ENCODE results near the gene ADCY10.
"Not testable (repeated sequence)": the region's sequence is repeated elsewhere in the genome, so short reads cannot be mapped to it uniquely, and the experiment has no call there.

The ADCY10 gene

GRCh38 chr1:167837326-167837725 lies 76.6 kb downstream of the ADCY10 start:
- no peaks in the 10 kb centered on the region for H3K36me3 ChIP-seq (replicated peaks; ENCODE audit: low read depth, low read length)
- no peaks in the 10 kb centered on the region for H3K9me3 ChIP-seq (ENCODE audit: insufficient read depth, low read length)
- peaks cover 4% of the 10 kb centered on the region; the same call in 1 of the 2 replicates for H3K27me3 ChIP-seq (ENCODE audit: low read depth, low read length)
- peaks cover 15% of the 10 kb centered on the region for H3K4me1 ChIP-seq (ENCODE audit: low read length)
- H4K20me1 ChIP-seq (ENCODE audit: insufficient read depth, low read length) = no peaks in the 10 kb centered on the region
- H3K4me3 ChIP-seq (ENCODE audit: low read length) = no peak overlapping the region
- H3K27ac ChIP-seq (ENCODE audit: low read length) = no peak overlapping the region
- no peak for TF ChIP-seq EZH2phosphoT487 (IDR thresholded peaks at IDR 0.05; ENCODE audit: low read depth)
- TF ChIP-seq CTCF (IDR thresholded peaks at IDR 0.05; ENCODE audit: low read depth, low read length) = no peak
- no peak overlapping the region for H2AFZ ChIP-seq (ENCODE audit: low read depth, low read length)
- no peak overlapping the region for H3K4me2 ChIP-seq (ENCODE audit: low read length)
- H3K79me2 ChIP-seq (ENCODE audit: low read length) = no peaks in the 10 kb centered on the region
- no peak overlapping the region for H3K9ac ChIP-seq (ENCODE audit: low read length)

DNA sequence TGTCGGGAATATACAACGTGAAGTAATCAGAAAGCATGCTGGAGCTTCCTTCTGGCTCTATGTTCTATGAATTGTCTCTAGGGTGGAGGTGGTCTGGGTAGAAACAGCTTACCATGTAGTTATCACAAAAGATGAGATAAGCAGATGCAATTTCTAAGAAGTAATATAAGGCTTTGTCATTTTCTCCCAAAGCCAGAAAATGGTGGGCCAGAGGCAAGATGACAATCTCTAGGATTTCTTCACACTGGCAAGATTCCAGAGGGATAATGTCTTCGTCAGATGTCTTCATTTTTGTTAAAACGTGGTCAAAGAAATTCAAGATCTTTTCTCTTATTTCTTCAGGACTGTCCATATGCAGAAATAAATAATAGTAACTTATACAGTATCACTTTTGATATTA lies 77.7 kb downstream of the ADCY10 start:
- H3K4me3 ChIP-seq (ENCODE audit: low read length) = no peak overlapping the region
- H3K9ac ChIP-seq (ENCODE audit: low read length) = no peak overlapping the region
- H3K79me2 ChIP-seq (ENCODE audit: low read length) = no peaks in the 10 kb centered on the region
- no peaks in the 10 kb centered on the region for H3K9me3 ChIP-seq (ENCODE audit: insufficient read depth, low read length)
- H3K4me2 ChIP-seq (ENCODE audit: low read length) = no peak overlapping the region
- H3K4me1 ChIP-seq (ENCODE audit: low read length) = peaks cover 15% of the 10 kb centered on the region
- peaks cover 8% of the 10 kb centered on the region; the same call in 1 of the 2 replicates for H3K27me3 ChIP-seq (ENCODE audit: low read depth, low read length)
- no peaks in the 10 kb centered on the region for H4K20me1 ChIP-seq (ENCODE audit: insufficient read depth, low read length)
- no peak overlapping the region for H2AFZ ChIP-seq (ENCODE audit: low read depth, low read length)
- no peaks in the 10 kb centered on the region for H3K36me3 ChIP-seq (replicated peaks; ENCODE audit: low read depth, low read length)
- H3K27ac ChIP-seq (ENCODE audit: low read length) = no peak overlapping the region
- TF ChIP-seq CTCF (IDR thresholded peaks at IDR 0.05; ENCODE audit: low read depth, low read length) = no peak
- TF ChIP-seq EZH2phosphoT487 (IDR thresholded peaks at IDR 0.05; ENCODE audit: low read depth) = no peak

GRCh38 chr1:167833904-167834303 lies 80.0 kb downstream of the ADCY10 start:
- no peak overlapping the region for H3K9ac ChIP-seq (ENCODE audit: low read length)
- H3K9me3 ChIP-seq (ENCODE audit: insufficient read depth, low read length) = no peaks in the 10 kb centered on the region
- no peak overlapping the region for H3K27ac ChIP-seq (ENCODE audit: low read length)
- H3K4me2 ChIP-seq (ENCODE audit: low read length) = no peak overlapping the region
- H2AFZ ChIP-seq (ENCODE audit: low read depth, low read length) = no peak overlapping the region
- H3K36me3 ChIP-seq (replicated peaks; ENCODE audit: low read depth, low read length) = no peaks in the 10 kb centered on the region
- H3K27me3 ChIP-seq (ENCODE audit: low read depth, low read length) = peaks cover 6% of the 10 kb centered on the region; the same call in 1 of the 2 replicates
- peaks cover 14% of the 10 kb centered on the region for H3K4me1 ChIP-seq (ENCODE audit: low read length)
- no peak overlapping the region for H3K4me3 ChIP-seq (ENCODE audit: low read length)
- no peaks in the 10 kb centered on the region for H3K79me2 ChIP-seq (ENCODE audit: low read length)
- no peaks in the 10 kb centered on the region for H4K20me1 ChIP-seq (ENCODE audit: insufficient read depth, low read length)
- no peak for TF ChIP-seq EZH2phosphoT487 (IDR thresholded peaks at IDR 0.05; ENCODE audit: low read depth)
- no peak for TF ChIP-seq CTCF (IDR thresholded peaks at IDR 0.05; ENCODE audit: low read depth, low read length)

GRCh38 chr1:167832693-167833092 lies 81.2 kb downstream of the ADCY10 start:
- H3K9ac ChIP-seq (ENCODE audit: low read length) = no peak overlapping the region
- H3K4me1 ChIP-seq (ENCODE audit: low read length) = peaks cover 7% of the 10 kb centered on the region
- H2AFZ ChIP-seq (ENCODE audit: low read depth, low read length) = no peak overlapping the region
- H3K4me2 ChIP-seq (ENCODE audit: low read length) = no peak overlapping the region
- peaks cover 3% of the 10 kb centered on the region; the same call in 1 of the 2 replicates for H3K27me3 ChIP-seq (ENCODE audit: low read depth, low read length)
- H3K9me3 ChIP-seq (ENCODE audit: insufficient read depth, low read length) = no peaks in the 10 kb centered on the region
- H3K27ac ChIP-seq (ENCODE audit: low read length) = no peak overlapping the region
- TF ChIP-seq CTCF (IDR thresholded peaks at IDR 0.05; ENCODE audit: low read depth, low read length) (no peak; the same call in 1 of the 2 replicates), EZH2phosphoT487 (IDR thresholded peaks at IDR 0.05; ENCODE audit: low read depth) (no peak)
- H3K79me2 ChIP-seq (ENCODE audit: low read length) = no peaks in the 10 kb centered on the region
- no peak overlapping the region for H3K4me3 ChIP-seq (ENCODE audit: low read length)
- H4K20me1 ChIP-seq (ENCODE audit: insufficient read depth, low read length) = no peaks in the 10 kb centered on the region
- no peaks in the 10 kb centered on the region for H3K36me3 ChIP-seq (replicated peaks; ENCODE audit: low read depth, low read length)

- H3K79me2 ChIP-seq (ENCODE audit: low read length); H3K27ac ChIP-seq (ENCODE audit: low read length); H3K4me2 ChIP-seq (ENCODE audit: low read length); H3K9me3 ChIP-seq (ENCODE audit: insufficient read depth, low read length); H3K9ac ChIP-seq (ENCODE audit: low read length); H3K27me3 ChIP-seq (ENCODE audit: low read depth, low read length); H4K20me1 ChIP-seq (ENCODE audit: insufficient read depth, low read length); H3K4me3 ChIP-seq (ENCODE audit: low read length); H3K4me1 ChIP-seq (ENCODE audit: low read length); H3K36me3 ChIP-seq (replicated peaks; ENCODE audit: low read depth, low read length); H2AFZ ChIP-seq (ENCODE audit: low read depth, low read length): not testable (repeated sequence)
Observed at GRCh38 chr1:167830668-167831067, 83.3 kb downstream of the ADCY10 start.

Data from OCI-LY3 (cell line).